HG02610 (cell line): ENCODE data around the gene GLIS1.
A peak's percentile ranks its signal among the peaks of the same experiment; 100 is the strongest.
"Not testable (repeated sequence)": the region's sequence is repeated elsewhere in the genome, so short reads cannot be mapped to it uniquely, and the experiment has no call there.

Source experiments
- ATAC-seq: cut with Tn5 transposase; IDR thresholded peaks from one replicate; pipeline ENCODE4 v1.9.1; 2021; ENCODE audit warnings: mild to moderate bottlenecking, moderate library complexity; ENCODE audit not compliant: unreplicated experiment

GLIS1 gene

DNA sequence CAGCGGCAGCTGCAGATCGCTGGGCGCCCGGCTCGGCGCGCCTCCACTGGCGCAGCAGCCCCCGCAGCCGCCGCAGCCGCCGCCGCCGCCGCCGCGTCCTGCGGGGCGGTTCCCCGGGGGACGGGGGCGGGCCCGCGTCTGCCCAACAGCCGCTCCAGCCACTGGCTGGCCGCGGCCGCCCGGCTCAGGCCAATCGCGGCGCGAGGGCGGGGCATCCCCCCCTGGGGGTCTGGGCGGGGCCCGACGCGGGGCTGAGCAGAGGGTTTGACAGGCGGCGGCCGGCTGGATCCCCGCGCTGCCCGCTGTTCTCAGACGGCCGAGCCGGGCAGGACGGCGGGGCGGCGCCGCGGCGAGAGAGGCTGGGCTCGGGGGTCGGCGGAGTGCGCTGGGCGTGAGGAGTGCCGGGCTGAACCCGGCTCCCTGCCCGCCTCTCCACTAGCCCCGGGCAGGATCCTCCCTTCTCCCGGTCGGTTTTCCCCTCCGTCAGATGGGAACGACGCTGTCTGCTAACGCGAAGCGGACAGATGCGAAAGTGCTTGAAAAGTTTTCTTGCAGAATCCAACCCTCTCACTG lies at the start of gene GLIS1:
TSS of gene GLIS1 (minus strand) at position 56 of the 573 bp plus-strand sequence. CDS start 1,100 bp downstream, outside the sequence.
- ATAC-seq: peak; percentile 95

- ATAC-seq: no peak
These were observed 48.7 kb upstream of the GLIS1 start for GRCh38 chr1:53787655-53788054.

GRCh38 chr1:53783056-53783455 lies 44.1 kb upstream of the GLIS1 start:
- peak; percentile 69 for ATAC-seq

- no peak for ATAC-seq
These were observed 42.7 kb upstream of the GLIS1 start for GRCh38 chr1:53781654-53782053.

GRCh38 chr1:53777272-53777671 lies 38.3 kb upstream of the GLIS1 start:
- no peak for ATAC-seq

DNA sequence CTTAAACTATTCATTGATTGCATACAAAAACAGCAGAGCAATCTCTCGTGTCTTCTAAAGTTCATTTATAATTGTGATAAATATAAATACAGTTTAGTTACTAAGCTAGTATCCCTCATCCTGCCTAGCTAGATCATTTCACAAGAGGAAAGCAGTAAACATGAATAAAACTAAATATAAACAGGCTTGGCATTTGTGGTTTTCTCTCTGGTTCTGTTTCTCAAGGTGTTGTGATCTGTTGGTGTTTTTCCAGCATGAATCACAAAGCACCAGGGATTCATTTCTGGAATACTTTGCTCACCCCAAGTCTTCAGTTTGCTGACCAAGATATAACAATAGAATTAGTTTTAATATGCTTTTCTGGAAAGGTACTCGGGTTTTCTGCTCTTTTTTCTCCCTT lies 32.7 kb upstream of the GLIS1 start:
- ATAC-seq: no peak

DNA sequence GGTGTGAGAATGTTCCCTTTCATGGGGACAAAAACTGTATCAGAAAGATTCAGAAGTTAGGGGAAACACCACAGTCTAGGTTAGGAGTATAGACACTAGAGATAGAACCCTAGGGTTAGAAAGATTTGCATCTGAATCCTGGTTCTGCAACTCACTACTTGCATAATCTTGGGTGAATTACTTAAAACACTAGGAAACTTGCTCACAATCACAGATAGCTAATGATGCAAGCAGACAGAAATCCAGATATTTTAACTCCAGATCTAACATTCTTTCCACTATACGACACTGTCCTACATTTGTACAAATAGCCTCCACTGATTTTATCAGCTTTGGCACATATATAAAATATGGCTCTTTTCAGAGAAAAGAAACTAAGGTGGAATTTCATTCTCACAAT lies 30.8 kb upstream of the GLIS1 start:
- ATAC-seq: no peak

GRCh38 chr1:53769184-53769583 lies 30.2 kb upstream of the GLIS1 start:
- no peak for ATAC-seq

GRCh38 chr1:53766831-53767405 lies 28.0 kb upstream of the GLIS1 start:
- no peak for ATAC-seq

- no peak for ATAC-seq
These were observed 27.3 kb upstream of the GLIS1 start for GRCh38 chr1:53766194-53766742.

DNA sequence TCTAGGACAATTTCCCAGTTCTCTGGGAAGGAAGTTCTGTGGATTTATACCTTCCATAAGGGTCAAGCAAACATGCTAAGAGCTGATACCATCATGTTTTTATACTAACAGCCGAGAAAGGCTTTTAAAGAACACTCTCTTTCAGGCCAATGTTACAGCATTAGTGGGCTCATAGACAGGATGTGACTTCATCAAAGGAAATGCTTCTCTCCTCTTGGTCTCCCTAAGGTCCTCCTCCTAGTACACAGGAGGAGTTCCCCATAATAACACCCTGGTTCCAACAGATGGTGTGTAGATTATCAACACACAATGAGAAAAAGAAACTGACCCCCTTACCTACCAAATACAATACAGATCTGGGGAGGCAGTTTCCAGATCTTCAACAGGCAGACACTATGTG lies 26.7 kb upstream of the GLIS1 start:
- ATAC-seq: peak; percentile 60

DNA sequence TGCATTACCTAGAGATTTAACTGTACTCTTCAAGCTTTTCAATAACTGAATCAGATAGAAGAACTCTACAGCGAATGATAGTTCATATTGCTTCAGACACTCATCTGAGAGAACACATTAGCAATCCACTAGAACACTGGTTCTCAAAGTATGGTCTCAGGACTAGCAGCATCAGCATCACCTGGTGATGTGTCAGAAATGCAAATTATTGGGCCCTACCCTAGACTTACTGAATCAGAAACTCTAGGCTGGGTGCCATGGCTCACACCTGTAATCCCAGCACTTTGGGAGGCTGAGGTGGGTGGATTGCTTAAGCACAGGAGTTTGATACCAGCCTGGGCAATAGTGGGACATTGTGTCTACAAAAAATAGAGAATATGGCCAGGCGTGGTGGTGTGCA lies 24.9 kb upstream of the GLIS1 start:
- ATAC-seq: no peak

DNA sequence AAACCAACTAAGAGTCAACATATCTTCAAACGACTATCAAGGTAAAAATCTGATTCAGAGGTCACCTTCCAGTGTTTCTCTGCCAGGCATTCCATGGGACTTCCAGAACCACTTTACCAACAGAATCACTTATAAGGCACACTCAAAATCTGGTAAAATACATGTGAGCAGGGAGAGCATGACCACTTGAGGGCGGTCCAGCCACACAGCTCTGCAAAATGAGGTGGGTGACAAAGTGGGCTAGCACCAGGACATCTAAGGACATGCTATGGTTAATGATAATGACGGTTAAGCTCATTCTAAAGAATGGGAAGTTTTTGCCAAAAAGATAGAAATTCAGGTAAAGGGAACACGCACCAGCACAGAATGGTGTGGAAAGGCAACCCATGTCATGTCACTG lies 24.5 kb upstream of the GLIS1 start:
- ATAC-seq: no peak

DNA sequence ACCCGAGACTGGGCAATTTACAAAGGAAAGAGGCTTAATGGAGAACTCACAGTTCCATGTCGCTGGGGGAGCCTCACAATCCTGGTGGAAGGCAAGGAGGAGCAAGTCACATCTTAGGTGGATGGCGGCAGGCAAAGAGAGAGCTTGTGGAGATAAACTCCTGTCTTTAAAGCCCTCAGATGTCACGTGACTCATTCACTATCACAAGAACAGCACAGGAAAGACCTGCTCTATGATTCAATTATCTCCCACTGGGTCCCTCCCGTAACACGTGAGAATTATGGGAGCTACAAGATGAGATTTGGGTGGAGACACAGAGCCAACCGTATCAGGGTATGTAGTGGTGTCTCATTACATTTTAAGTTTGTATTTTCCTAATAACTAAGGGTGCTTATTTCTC lies 21.5 kb upstream of the GLIS1 start:
- not testable (repeated sequence) for ATAC-seq

GRCh38 chr1:53755874-53756273 lies 16.9 kb upstream of the GLIS1 start:
- no peak for ATAC-seq

GRCh38 chr1:53754484-53755312 lies 15.7 kb upstream of the GLIS1 start:
- ATAC-seq: no peak

DNA sequence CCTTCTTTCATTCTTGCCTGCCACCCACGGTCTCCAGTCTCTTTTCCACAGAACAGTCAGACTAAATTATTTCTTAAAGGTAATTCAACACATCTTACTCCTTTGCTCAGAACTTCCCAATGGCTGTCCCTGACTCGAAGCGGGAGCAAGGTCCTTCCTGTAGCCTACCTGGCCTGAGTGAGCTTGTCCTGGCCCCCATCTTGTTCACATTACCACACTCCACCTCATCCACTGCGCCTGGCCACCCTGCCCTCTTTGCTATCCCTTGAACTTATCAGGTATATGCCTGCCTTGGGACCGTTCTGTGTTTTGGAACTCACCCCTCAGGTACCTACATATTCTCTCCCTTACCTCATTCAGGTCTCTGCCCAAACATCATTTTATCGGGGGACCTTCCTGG lies 13.3 kb upstream of the GLIS1 start:
- no peak for ATAC-seq

- no peak for ATAC-seq
These were observed 8.9 kb upstream of the GLIS1 start for GRCh38 chr1:53747841-53748240.

- no peak for ATAC-seq
These were observed 1.7 kb upstream of the GLIS1 start for GRCh38 chr1:53740621-53741105.

DNA sequence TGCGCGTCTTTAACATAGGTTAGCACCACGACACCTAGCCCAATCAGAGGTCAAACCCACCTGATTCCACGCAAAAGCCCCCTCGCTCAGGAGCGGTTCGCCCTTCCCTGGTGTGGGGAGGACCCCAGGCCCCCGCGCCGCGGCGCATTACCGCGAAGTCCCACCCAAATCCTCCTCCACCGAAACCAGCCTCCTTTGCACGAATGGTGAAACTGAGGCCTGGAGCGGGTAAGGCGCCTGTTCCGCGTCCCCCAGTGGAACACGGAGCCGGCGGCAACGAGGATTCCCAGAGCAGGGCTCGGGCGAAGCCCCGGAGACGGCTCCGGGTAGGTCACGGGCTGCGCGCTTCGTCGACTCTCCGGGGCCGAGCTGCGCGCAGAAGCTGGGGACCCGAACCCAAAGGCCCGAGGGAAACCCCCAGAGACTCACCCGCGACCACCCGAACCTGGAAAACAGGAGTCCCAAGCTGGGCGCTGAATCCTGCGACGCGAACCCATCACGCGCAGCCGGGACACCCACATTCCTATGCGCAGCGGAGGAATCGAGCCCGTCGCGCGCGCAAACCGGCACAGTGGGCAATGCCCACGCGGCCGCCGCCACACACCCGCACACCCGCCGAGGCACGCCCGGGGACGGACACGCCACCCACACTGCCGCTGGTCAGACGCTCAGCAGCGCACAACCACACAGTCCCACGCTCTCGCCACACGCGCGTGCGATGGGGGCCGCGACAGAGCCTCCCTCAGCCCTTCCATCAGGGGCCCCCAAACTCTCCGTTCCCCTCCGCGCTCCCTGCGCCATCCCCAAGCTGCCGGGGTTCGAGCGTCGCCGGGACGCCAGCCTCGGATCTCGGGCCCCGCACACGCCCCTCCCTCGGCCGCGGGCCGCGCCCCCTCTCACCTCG lies 507 bp downstream of the GLIS1 start:
- peak; percentile 5 for ATAC-seq
